COR-L47 (cell line): ENCODE data around the gene IRF2.
"Not testable (repeated sequence)": the region's sequence is repeated elsewhere in the genome, so short reads cannot be mapped to it uniquely, and the experiment has no call there.

Experiments used
- DNase-seq: peaks from one replicate; lab custom pipeline; 2025; lab: John Stamatoyannopoulos, UW

The IRF2 gene

GRCh38 chr4:184389978-184390900 is 84.1 kb downstream of the IRF2 start:
- DNase-seq = no peak

GRCh38 chr4:184388106-184388505 is 86.2 kb downstream of the IRF2 start:
- no peak for DNase-seq

DNA sequence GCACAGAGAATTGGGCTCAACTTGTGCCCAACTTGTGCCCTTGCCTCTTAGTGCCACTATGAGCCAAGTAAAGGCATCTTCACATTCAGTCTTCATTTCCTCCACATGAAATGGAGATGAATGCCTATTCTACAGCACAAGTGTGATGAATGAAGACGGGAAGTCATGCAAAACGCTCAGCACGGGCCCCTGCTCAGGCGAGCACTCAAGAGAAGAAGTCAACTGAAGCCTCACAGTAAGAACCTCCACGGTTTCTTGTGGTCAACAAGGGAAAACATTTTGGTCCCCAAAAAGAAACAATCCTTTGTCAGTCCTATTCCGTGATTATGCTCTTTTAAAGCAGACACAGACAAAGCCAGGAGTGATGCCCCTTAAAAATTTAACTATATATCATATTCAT is 87.0 kb downstream of the IRF2 start:
- DNase-seq = no peak

GRCh38 chr4:184386271-184386781 is 88.0 kb downstream of the IRF2 start:
- DNase-seq = peak; percentile 74

DNA sequence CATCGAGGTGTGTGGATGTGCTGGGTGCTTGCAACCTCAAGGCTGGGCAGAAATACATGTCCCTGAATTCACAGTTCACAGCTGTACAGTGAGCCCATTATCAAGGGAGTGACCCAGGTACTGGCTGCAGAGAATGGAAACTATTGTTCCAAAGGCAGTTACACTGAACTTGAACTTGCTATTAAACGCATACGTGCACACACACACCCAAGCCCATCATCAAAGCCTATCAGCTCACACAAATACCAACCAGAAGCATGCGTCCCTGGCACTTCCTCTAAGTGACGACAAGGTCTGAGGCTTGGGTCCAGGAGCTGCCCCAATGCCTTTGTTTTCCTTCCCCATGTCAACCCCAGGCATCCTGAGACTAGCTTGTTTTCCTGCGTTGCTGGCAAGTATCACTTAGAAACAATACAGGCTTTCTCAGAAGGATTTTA is 88.6 kb downstream of the IRF2 start:
- DNase-seq = no peak

- DNase-seq = no peak
Observed at GRCh38 chr4:184384810-184385557, 89.4 kb downstream of the IRF2 start.

- no peak for DNase-seq
Observed at GRCh38 chr4:184384056-184384809, 90.1 kb downstream of the IRF2 start.

DNA sequence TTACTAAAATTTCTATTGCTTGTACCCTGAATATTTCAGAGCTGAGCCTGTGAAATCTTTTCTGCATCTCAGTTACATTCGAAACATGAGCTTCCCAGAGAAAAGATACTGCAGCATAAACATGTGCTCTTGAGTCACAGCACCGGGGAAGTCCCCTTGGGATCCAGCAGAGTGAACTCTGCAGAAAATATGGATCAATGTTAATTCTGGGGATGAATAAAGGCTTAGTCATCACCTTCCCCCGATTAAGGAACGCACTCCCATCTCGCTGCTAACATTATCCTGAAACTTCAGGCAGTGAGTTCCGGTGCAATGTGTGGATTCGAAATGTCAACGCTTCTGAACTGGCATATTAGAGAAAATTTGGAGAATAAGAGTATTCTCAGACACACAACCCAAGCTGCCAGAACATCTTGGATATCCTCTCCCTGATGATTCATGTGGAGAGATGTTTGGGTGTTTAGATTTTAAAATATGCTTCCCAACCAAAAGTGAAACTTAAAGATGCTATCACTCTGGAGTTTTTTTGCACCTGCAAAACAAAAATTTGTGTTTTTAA is 90.8 kb downstream of the IRF2 start:
- DNase-seq = no peak

- DNase-seq = peak; percentile 19
Observed at GRCh38 chr4:184382189-184382846, 92.0 kb downstream of the IRF2 start.

GRCh38 chr4:184380707-184381106 is 93.6 kb downstream of the IRF2 start:
- no peak for DNase-seq

- not testable (repeated sequence) for DNase-seq
Observed at GRCh38 chr4:184380214-184380613, 94.1 kb downstream of the IRF2 start.

- no peak for DNase-seq
Observed at GRCh38 chr4:184376923-184377322, 97.4 kb downstream of the IRF2 start.

DNA sequence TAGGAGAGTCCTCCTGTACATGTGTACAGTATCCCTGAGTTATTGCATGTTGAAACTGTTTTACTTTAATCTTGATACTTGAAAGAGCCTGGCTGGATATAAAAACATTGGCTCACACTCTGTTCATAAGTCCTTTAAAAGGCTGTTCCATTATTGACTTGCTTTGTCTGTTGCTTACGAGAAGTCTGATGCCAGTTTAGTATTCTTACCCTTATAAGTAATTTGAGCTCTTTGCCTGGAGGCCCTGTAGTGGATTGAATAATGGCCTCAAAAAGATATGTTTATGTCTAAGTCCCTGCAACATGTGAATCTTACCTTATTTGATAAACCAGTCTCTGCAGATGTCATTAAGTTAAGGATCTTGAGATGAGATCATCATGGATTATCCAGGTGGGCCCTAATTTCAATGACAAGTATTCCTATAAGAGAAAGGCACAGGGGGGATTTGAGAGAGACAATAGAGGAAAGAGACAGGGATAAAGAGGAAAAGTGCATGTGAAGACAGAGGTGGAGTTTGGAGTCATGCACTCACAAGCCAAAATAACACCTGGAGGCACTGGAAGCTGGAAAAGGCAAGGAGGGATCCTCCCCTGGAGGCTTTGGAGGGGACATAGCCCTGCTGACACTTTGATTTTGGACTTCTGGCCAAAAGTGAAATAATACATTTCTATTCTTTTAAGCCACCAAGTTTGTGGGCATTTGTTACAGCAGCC is 98.1 kb downstream of the IRF2 start:
- no peak for DNase-seq

DNA sequence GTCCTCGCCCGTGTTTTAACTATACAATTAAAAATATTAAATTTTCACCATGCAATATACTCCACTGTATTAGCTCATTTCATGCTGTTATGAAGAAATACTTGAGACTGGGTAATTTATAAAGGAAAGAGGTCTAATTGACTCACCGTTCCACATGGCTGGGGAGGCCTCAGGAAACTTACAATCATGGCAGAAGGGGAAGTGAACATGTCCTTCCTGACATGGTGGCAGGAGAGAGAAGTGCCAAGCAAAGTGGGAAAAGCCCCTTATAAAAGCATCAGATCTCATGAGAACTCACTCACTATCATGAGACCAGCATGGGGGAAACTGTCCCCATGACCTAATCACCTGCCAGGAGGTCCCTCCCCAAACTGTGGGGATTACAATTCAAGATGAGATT is 98.7 kb downstream of the IRF2 start:
- not testable (repeated sequence) for DNase-seq

GRCh38 chr4:184375027-184375426 is 99.3 kb downstream of the IRF2 start:
- no peak for DNase-seq

DNA sequence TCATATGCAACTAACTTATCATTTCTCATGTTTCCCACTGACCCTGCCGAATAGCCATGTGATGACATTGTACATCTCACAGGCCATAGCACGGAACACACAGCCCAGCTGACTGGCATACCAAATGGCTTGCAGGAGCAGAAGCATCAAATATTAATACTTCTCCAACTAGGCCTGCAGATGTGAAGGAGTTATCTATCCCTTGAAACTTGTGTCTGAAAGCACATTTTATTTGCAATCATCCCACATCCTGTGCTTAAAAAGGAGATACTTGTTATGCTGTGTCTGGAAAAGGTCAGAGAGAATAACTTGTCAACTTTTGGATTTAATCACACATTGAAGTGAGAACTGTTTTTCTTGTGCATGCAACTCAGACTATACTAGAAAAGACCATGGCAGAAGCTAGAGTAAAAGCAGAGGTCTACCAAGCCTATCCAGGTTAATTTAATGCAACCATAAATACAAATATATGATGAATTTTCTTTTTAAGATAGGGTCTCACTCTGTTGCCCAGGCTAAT is 100.4 kb downstream of the IRF2 start:
- no peak for DNase-seq

DNA sequence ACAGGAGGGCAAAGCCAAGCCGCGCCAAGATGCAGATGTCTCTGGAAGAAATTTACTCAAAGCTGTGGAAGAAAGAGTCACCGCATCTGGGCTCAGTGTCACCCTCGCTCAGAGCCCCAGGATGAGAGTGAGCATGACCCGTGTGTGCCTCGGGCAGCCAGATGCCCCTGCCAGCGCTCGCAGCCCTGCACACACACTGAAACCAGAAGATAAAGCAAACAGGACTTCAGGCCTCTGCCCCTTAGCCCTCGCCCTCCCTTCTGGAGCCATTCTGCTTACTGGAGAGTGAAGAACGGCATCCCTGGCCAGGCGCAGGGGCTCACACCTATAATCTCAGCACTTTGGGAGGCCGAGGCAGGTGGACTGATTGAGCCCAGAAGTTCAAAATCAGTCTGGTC is 103.0 kb downstream of the IRF2 start:
- no peak for DNase-seq

DNA sequence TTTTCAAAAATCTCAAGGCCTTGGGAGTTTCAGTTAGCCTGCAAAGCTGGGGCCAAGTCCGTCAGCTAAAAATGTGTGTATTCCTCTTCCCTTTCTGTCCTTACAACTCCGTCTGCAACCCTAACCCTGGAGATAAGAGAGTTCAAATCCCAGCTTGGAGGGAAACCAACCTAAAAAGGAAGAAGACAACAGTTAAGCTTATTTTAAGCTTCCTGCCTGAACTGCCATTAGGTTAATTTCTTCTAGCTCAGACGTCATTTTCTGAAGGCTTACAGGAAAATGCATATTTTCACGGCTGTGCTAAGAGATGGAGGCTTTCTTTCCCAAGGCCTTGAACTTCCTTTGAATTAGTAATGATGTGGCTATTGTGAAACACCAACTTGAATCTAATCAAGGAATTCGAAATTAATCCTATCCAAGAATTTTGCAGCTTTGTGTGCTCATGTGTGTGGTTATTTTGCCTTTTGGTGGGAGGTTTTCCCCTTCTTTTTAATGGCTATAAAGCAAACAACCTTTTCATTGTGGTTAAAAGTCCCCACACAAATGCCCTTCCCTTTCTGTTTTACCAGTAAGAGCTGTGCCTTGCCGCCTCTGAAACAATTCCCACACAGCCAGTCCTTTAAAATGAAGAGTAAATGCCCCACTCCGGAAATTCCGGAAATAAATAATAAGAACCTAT is 103.5 kb downstream of the IRF2 start:
- DNase-seq = no peak

DNA sequence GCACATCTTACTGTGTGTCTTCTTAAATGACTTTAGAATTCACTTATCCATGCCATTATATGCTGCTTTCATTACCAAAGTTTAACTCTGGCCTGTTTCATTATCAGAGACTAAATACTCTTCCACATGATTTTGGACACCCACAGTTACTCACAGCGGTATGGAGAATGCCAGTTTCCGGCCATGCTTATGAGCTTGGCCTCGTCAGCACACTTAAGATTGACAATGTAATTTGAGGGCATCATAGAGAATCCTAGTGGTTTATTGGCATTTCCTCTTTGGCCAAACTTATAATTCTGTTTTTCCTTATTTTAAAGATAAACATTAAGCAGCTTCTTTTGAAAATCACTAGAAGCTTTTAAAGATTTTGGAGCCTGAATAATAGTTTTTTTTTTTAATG is 104.5 kb downstream of the IRF2 start:
- DNase-seq = no peak

- DNase-seq = no peak
Observed at GRCh38 chr4:184368731-184369130, 105.6 kb downstream of the IRF2 start.
